Suprapubic skin (tissue), 4 donors: ENCODE data around the gene NAT8L. TPM values are rescaled to one million over a fixed set of nuclear protein-coding genes. Genes with fewer than 3 reads are reported as not detected.

Experiments
- DNase-seq, 2 donors: peaks; one replicate each; pipeline ENCODE4 v3.0.0-alpha.2; 2019; ENCODE audit warnings: low spot score in 2 of 2
- H3K27ac ChIP-seq: fragments of 200-600 bp; sonication (generic); one replicate; pipeline ENCODE4 v1.5.1; 2019
- H3K27me3 ChIP-seq: fragments of 200-600 bp; sonication (generic); one replicate; pipeline ENCODE4 v1.5.1; 2019
- H3K36me3 ChIP-seq: fragments of 200-600 bp; sonication (generic); one replicate; pipeline ENCODE4 v1.5.1; 2019
- H3K4me1 ChIP-seq: fragments of 200-600 bp; sonication (generic); one replicate; pipeline ENCODE4 v1.5.1; 2019
- H3K4me3 ChIP-seq: fragments of 200-600 bp; sonication (generic); one replicate; pipeline ENCODE4 v1.5.1; 2019; ENCODE audit warnings: mild to moderate bottlenecking
- H3K9me3 ChIP-seq: fragments of 200-600 bp; sonication (generic); one replicate; pipeline ENCODE4 v1.5.1; 2019
- EP300 ChIP-seq: sonication (generic); formaldehyde crosslinking; IDR thresholded peaks from one replicate; pipeline ENCODE4 v1.6.1; 2017; ENCODE audit warnings: antibody characterized with exemption
- POLR2A ChIP-seq, 2 donors: fragments of 450-650 bp; IDR thresholded peaks; one replicate each; pipeline ENCODE4 v1.6.1; 2017; ENCODE audit warnings: antibody characterized with exemption in 2 of 2, mild to moderate bottlenecking in 2 of 2, moderate library complexity in 2 of 2
- POLR2AphosphoS5 ChIP-seq, 3 donors: sonication (generic); formaldehyde crosslinking; IDR thresholded peaks; one replicate each; pipeline ENCODE4 v1.6.1; 2017; ENCODE audit warnings: antibody characterized with exemption in 3 of 3
- whole genome bisulfite sequencing: methylation state at CpG from one replicate; pipeline ENCODE4 v1.1.5; 2018; 5-methylcytosine and 5-hydroxymethylcytosine counted together
- total RNA-seq, 4 donors: library from RNA; depleted of rRNA; stranded (reverse); fragments of >200 nt; gene quantifications; one replicate each; pipeline ENCODE4 v1.1.0, GENCODE V29; 2016
- TF ChIP-seq, protein P1 (sequence below), 2 donors: fragments of 200-600 bp in 1 of 2; fragments of 450-650 bp in 1 of 2; sonication (generic) in 1 of 2; IDR thresholded peaks; one replicate each; pipeline ENCODE4 v1.5.1; 2016 to 2019; ENCODE audit warnings: antibody characterized with exemption in 2 of 2, mild to moderate bottlenecking in 1 of 2, moderate library complexity in 1 of 2

The NAT8L gene
- total RNA-seq, 4 donors from 2014 or later: 1.0 to 2.8 (median 1.6) TPM

DNA sequence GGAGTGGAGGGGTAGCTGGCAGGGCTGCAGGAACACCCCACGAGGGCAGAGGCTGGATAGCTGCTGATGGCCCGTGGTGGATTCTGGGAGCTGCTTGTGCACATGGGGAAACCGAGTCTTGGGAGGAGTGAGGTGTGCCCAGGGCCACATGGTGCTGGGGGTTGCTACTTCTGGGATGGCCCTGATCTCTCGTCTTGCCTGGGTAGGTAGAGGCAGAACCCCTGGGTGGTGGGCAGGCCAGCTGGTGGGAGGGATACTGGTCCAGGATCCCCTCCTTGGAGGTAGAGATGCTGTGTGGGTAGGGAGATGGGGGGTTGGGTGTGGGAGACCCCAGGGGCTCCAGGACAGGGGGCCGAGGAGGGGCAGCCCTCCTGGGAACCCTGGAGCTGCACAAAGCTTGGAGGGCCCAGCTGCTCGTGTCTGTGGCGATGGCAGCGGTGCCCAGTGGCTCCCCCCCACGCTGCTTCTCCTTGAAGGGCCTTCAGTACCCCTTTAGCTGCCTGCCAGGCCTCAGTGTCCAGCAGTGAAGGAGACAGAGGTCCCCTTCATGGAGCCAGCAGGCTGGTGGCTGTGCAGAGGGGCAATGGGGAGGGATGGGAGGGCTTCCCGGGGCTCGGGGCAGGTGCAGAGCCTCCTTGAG is 3.2 kb downstream of the NAT8L start:
- no peak overlapping the region for H3K27ac ChIP-seq
- no peak for DNase-seq
- no peak overlapping the region for H3K4me3 ChIP-seq
- H3K4me1 ChIP-seq: peaks cover 26% of the 10 kb centered on the region
- H3K36me3 ChIP-seq: no peaks in the 10 kb centered on the region
- H3K9me3 ChIP-seq: no peaks in the 10 kb centered on the region
- peaks cover 75% of the 10 kb centered on the region for H3K27me3 ChIP-seq
- WGBS: 83% methylated on average over 10 of the region's 11 CpGs
- TF ChIP-seq POLR2AphosphoS5 (IDR thresholded peaks at IDR 0.05) (no peak), EP300 (no peak), POLR2A (IDR thresholded peaks at IDR 0.05) (no peak)
- TF ChIP-seq, protein P1, sequence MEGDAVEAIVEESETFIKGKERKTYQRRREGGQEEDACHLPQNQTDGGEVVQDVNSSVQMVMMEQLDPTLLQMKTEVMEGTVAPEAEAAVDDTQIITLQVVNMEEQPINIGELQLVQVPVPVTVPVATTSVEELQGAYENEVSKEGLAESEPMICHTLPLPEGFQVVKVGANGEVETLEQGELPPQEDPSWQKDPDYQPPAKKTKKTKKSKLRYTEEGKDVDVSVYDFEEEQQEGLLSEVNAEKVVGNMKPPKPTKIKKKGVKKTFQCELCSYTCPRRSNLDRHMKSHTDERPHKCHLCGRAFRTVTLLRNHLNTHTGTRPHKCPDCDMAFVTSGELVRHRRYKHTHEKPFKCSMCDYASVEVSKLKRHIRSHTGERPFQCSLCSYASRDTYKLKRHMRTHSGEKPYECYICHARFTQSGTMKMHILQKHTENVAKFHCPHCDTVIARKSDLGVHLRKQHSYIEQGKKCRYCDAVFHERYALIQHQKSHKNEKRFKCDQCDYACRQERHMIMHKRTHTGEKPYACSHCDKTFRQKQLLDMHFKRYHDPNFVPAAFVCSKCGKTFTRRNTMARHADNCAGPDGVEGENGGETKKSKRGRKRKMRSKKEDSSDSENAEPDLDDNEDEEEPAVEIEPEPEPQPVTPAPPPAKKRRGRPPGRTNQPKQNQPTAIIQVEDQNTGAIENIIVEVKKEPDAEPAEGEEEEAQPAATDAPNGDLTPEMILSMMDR (IDR thresholded peaks at IDR 0.05): no peak

DNA sequence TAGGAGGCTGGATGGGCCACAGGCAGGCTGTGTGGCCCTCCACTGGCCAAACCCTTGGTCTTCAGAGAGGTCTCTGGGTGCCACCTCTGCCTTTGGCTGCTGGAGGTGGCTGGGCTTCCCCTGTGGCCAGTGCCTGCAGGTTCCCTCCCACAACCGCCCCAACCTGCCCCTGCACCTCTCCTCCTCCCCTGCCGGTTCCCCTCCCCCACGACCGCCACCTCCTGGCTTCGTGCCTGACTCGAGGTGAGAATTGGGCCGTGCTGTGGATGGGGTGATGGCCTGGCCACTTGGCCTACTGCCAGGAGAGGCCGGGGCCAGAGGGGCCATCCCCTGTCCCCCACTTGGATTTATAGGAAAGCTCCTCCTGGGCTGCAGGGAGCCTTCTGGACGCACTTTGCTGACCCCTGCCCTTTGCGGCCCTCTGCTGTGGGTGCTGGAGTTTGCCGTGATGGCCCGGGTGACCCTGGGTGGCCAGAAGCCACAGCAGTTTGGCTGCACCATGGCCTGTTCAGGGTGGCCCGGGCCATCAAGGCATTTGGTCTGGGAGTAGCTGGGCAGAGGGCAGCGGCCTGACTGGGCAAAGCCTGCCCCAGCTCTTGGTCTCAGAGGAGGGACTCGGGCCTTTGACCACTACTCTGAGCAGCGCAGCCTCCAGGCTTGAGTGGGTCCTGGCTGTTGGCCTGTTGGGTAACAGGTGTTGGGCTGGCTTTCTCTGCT is 3.8 kb downstream of the NAT8L start:
- Histone ChIP-seq H3K4me1 (peaks cover 26% of the 10 kb centered on the region), H3K9me3 (no peaks in the 10 kb centered on the region), H3K27ac (no peak overlapping the region), H3K27me3 (peaks cover 73% of the 10 kb centered on the region), H3K4me3 (no peak overlapping the region), H3K36me3 (no peaks in the 10 kb centered on the region)
- TF ChIP-seq POLR2AphosphoS5 (IDR thresholded peaks at IDR 0.05) (no peak), POLR2A (IDR thresholded peaks at IDR 0.05) (no peak), EP300 (no peak)
- TF ChIP-seq, protein P1 (IDR thresholded peaks at IDR 0.05): no peak
- 61% methylated on average over 12 of the region's 16 CpGs for WGBS
- no peak for DNase-seq

DNA sequence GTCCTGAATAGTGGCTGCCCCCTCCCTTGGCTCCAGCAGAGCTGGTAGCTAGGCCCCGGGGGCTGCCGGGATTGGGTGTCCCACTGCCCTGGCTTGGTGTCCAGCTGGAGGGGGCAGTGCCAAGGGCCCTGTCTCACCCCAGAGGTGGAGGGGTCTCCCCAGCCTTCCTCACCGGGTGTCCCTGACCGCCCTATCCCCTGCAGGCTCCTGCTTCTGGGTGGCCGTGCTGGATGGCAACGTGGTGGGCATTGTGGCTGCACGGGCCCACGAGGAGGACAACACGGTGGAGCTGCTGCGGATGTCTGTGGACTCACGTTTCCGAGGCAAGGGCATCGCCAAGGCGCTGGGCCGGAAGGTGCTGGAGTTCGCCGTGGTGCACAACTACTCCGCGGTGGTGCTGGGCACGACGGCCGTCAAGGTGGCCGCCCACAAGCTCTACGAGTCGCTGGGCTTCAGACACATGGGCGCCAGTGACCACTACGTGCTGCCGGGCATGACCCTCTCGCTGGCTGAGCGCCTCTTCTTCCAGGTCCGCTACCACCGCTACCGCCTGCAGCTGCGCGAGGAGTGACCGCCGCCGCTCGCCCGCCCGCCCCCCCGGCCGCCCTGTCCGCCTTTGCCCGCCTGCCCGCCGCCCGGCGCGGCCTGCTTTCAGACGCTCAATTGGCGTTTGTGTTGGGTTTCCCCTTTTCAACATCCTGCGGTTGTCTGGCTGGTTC is 4.6 kb downstream of the NAT8L start:
- TF ChIP-seq POLR2AphosphoS5 (IDR thresholded peaks at IDR 0.05): no peak
- TF ChIP-seq, protein P1 (IDR thresholded peaks at IDR 0.05): no peak
- TF ChIP-seq EP300: no peak
- TF ChIP-seq POLR2A (IDR thresholded peaks at IDR 0.05): no peak
- Histone ChIP-seq H3K36me3 (no peaks in the 10 kb centered on the region), H3K27me3 (peaks cover 68% of the 10 kb centered on the region), H3K4me3 (no peak overlapping the region), H3K4me1 (peaks cover 19% of the 10 kb centered on the region), H3K9me3 (no peaks in the 10 kb centered on the region), H3K27ac (no peak overlapping the region)
- DNase-seq: no peak
- WGBS: 98% methylated on average over 24 of the region's 53 CpGs

DNA sequence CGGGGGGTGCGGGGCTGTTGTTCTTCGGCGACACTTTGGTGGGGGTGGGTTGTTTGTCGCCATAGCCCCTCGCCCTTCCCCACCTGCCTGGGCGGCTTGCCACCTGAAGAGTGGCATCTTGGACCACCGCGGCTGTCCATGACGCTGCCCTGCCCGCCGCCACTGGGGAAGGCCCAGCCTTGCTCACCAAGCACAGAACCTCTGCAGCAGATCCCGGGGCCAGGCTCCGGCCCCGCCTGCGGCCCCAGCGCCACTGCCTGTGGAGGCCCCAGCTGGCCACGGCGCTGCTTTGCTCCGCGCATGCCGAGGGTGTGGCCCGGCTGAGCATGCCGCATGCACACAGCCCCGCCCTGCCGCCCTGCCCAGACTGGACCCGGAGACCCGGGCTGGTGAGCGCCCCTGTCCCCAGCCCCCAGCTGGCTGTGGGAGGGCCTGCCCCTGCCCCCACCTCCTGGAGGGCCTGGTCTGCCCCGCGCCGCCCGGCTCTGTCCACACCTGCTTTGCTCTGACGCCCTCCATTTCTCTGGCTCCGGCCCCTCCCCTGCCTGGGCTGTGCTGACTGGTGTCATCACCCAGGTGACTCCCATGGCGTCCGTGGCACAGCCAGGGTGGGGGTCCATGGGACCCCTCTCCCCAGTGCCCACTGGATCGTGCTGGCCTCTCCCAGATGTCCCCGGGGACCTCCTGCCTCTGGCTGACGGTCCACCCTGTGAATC is 5.3 kb downstream of the NAT8L start:
- H3K4me1 ChIP-seq: peaks cover 18% of the 10 kb centered on the region
- 84% methylated on average over 11 of the region's 40 CpGs for WGBS
- no peak overlapping the region for H3K4me3 ChIP-seq
- TF ChIP-seq, protein P1 (IDR thresholded peaks at IDR 0.05): no peak
- H3K36me3 ChIP-seq: no peaks in the 10 kb centered on the region
- peak in 1 of 2 donors; percentile 48 for DNase-seq
- no peaks in the 10 kb centered on the region for H3K9me3 ChIP-seq
- H3K27ac ChIP-seq: no peak overlapping the region
- peaks cover 74% of the 10 kb centered on the region for H3K27me3 ChIP-seq
